Keratinocyte (primary cell): Measurements from ENCODE around the gene MARCHF11. TPM values are rescaled to one million over a fixed set of nuclear protein-coding genes. Genes with fewer than 3 reads are reported as not detected.

Experiments
- DNase-seq: peaks from one replicate; pipeline ENCODE4 v3.0.0-alpha.2; 2011; ENCODE audit warnings: low read depth, missing footprints, low spot score
- FAIRE-seq: peaks from 2 replicates; lab custom pipeline; 2011; peaks lifted over from hg19 to GRCh38; lab: Jason Lieb, UNC
- H2AFZ ChIP-seq: 2 replicates; pipeline ENCODE4 v1.6.0; 2012; ENCODE audit warnings: low read length, control low read depth, inconsistent platforms; ENCODE audit not compliant: control insufficient read depth
- H3K27ac ChIP-seq: 2 replicates; pipeline ENCODE4 v1.5.1; 2011; ENCODE audit warnings: low read length; ENCODE audit not compliant: control insufficient read depth, insufficient read depth
- H3K27me3 ChIP-seq: 3 replicates; pipeline ENCODE4 v1.6.0; 2011; ENCODE audit warnings: low read length; ENCODE audit not compliant: control insufficient read depth, insufficient read depth; ENCODE audit errors: extremely low read depth
- H3K36me3 ChIP-seq, 2 experiments: 2 replicates in 1 of 2; 3 replicates in 1 of 2; pipeline ENCODE4 v1.5.1; 2011; ENCODE audit warnings: low read length in 2 of 2, mild to moderate bottlenecking in 1 of 2; ENCODE audit not compliant: control insufficient read depth in 2 of 2, insufficient read depth in 2 of 2; ENCODE audit errors: extremely low read depth in 1 of 2
- H3K4me1 ChIP-seq: 3 replicates; pipeline ENCODE4 v1.5.1; 2011; ENCODE audit warnings: low read length; ENCODE audit not compliant: control insufficient read depth, insufficient read depth; ENCODE audit errors: extremely low read depth
- H3K4me2 ChIP-seq: 3 replicates; pipeline ENCODE4 v1.6.0; 2011; ENCODE audit warnings: low read depth, low read length; ENCODE audit not compliant: control insufficient read depth, insufficient read depth; ENCODE audit errors: extremely low read depth
- H3K4me3 ChIP-seq, 3 experiments: fragments of 200-600 bp in 1 of 3; sonication (generic) in 1 of 3; 2 replicates in 2 of 3; 3 replicates in 1 of 3; pipeline ENCODE4 v1.5.1; 2011 to 2016; ENCODE audit warnings: low read length in 3 of 3, mild to moderate bottlenecking in 3 of 3, control low read depth in 2 of 3, inconsistent platforms in 1 of 3, low read depth in 1 of 3, mixed read lengths in 1 of 3, mixed run types in 1 of 3, moderate library complexity in 1 of 3; ENCODE audit not compliant: control insufficient read depth in 2 of 3, insufficient read depth in 2 of 3; ENCODE audit errors: extremely low read depth in 1 of 3
- H3K79me2 ChIP-seq: 2 replicates; pipeline ENCODE4 v1.6.0; 2012; ENCODE audit warnings: low read length; ENCODE audit not compliant: control insufficient read depth, insufficient read depth
- H3K9ac ChIP-seq: 3 replicates; pipeline ENCODE4 v1.6.0; 2011; ENCODE audit warnings: low read length; ENCODE audit not compliant: control insufficient read depth, insufficient read depth; ENCODE audit errors: extremely low read depth
- H3K9me1 ChIP-seq: 3 replicates; pipeline ENCODE4 v1.6.0; 2011; ENCODE audit warnings: low read length; ENCODE audit not compliant: control insufficient read depth, insufficient read depth; ENCODE audit errors: extremely low read depth
- H3K9me3 ChIP-seq: 2 replicates; pipeline ENCODE4 v1.5.1; 2012; ENCODE audit warnings: low read depth, low read length; ENCODE audit not compliant: control insufficient read depth
- H4K20me1 ChIP-seq: 3 replicates; pipeline ENCODE4 v1.6.0; 2011; ENCODE audit warnings: low read length; ENCODE audit not compliant: control insufficient read depth, insufficient read depth; ENCODE audit errors: extremely low read depth
- CTCF ChIP-seq, 3 experiments: IDR thresholded peaks in 1 of 3; conservative IDR thresholded peaks in 1 of 3; optimal IDR thresholded peaks in 1 of 3; 2 replicates in 2 of 3; 3 replicates in 1 of 3; pipeline versions ENCODE3 to v1.5.1; 2011; ENCODE audit warnings: low read length in 3 of 3, mild to moderate bottlenecking in 3 of 3, moderate library complexity in 2 of 3, control low read depth in 1 of 3, inconsistent platforms in 1 of 3; ENCODE audit not compliant: insufficient read depth in 2 of 3; ENCODE audit errors: extremely low read depth in 1 of 3
- EZH2 ChIP-seq: IDR thresholded peaks from one replicate; pipeline ENCODE4 v1.6.1; 2012; ENCODE audit warnings: inconsistent platforms, mild to moderate bottlenecking, low read length, moderate library complexity
- dilution Hi-C: fragments of 300-500 bp; cut with MboI; formaldehyde crosslinking; loops from one replicate; pipeline ENCODE4 v1.7.0; 2020; ENCODE audit warnings: low sequenced_read_pairs; ENCODE audit not compliant: extremely low pct_ligation_motif_present
- polyA plus RNA-seq, 5 experiments: library from polyadenylated mRNA; depleted of rRNA in 3 of 5; stranded (reverse) in 3 of 5; stranded (forward) in 1 of 5; unstranded in 1 of 5; fragments of >200 nt; gene quantifications; 1 replicate in 1 of 5; 2 replicates in 3 of 5; 3 replicates in 1 of 5; pipeline versions ENCODE4 v1.2.1 to v1.2.3, GENCODE V29; 2011 to 2012; ENCODE audit warnings: missing spikeins in 2 of 5, low read depth in 1 of 5, low replicate concordance in 1 of 5

The MARCHF11 gene
- polyA plus RNA-seq, 1 donor (not counting 4 experiments of a cell fraction or from before 2014, with no cell fraction given) = 0.16 TPM

GRCh38 chr5:16081376-16081955, 98.1 kb downstream of the MARCHF11 start:
- dilution Hi-C loops = no loop called here

GRCh38 chr5:16076657-16077056, 102.9 kb downstream of the MARCHF11 start:
- FAIRE-seq = no peak

More at GRCh38 chr5:16081376-16081955, 98.1 kb downstream of the MARCHF11 start:
- Histone ChIP-seq H2AFZ (peak overlapping the region; percentile 47), H4K20me1 (no peaks in the 10 kb centered on the region), H3K4me2 (no peak overlapping the region), H3K27ac (no peak overlapping the region), H3K9me1 (no peaks in the 10 kb centered on the region), H3K9ac (no peak overlapping the region), H3K27me3 (no peaks in the 10 kb centered on the region), H3K4me1 (peaks cover 2% of the 10 kb centered on the region), H3K79me2 (no peaks in the 10 kb centered on the region), H3K36me3 (no peaks in the 10 kb centered on the region), H3K4me3 (peak overlapping the region in 1 of 3 experiments; percentile 2), H3K9me3 (no peaks in the 10 kb centered on the region)
- FAIRE-seq = no peak
- TF ChIP-seq CTCF (optimal IDR thresholded peaks at IDR 0.05 in 1 of 3, IDR thresholded peaks at IDR 0.05 in 1 of 3, conservative IDR thresholded peaks at IDR 0.05 in 1 of 3; ENCODE audit: extremely low read depth in 1 of 3, insufficient read depth in 2 of 3, low read length in 3 of 3) (no peak), EZH2 (no peak)
- DNase-seq = no peak

More at GRCh38 chr5:16076657-16077056, 102.9 kb downstream of the MARCHF11 start:
- H3K79me2 ChIP-seq = no peaks in the 10 kb centered on the region
- H3K9ac ChIP-seq = no peak overlapping the region
- no peaks in the 10 kb centered on the region for H3K9me3 ChIP-seq
- H2AFZ ChIP-seq = no peak overlapping the region
- H4K20me1 ChIP-seq = no peaks in the 10 kb centered on the region
- no peak for DNase-seq
- no peaks in the 10 kb centered on the region for H3K9me1 ChIP-seq
- no peaks in the 10 kb centered on the region for H3K4me1 ChIP-seq
- no peak for TF ChIP-seq CTCF (optimal IDR thresholded peaks at IDR 0.05 in 1 of 3, IDR thresholded peaks at IDR 0.05 in 1 of 3, conservative IDR thresholded peaks at IDR 0.05 in 1 of 3; ENCODE audit: extremely low read depth in 1 of 3, insufficient read depth in 2 of 3, low read length in 3 of 3)
- no peaks in the 10 kb centered on the region for H3K36me3 ChIP-seq
- H3K4me3 ChIP-seq = no peak overlapping the region
- no peak overlapping the region for H3K4me2 ChIP-seq
- no peak overlapping the region for H3K27ac ChIP-seq
- no peaks in the 10 kb centered on the region for H3K27me3 ChIP-seq
- dilution Hi-C loops = no loop called here
